ENCODE measurements around the gene SNX8.
A peak's percentile ranks its signal among the peaks of the same experiment; 100 is the strongest.

The SNX8 gene

DNA sequence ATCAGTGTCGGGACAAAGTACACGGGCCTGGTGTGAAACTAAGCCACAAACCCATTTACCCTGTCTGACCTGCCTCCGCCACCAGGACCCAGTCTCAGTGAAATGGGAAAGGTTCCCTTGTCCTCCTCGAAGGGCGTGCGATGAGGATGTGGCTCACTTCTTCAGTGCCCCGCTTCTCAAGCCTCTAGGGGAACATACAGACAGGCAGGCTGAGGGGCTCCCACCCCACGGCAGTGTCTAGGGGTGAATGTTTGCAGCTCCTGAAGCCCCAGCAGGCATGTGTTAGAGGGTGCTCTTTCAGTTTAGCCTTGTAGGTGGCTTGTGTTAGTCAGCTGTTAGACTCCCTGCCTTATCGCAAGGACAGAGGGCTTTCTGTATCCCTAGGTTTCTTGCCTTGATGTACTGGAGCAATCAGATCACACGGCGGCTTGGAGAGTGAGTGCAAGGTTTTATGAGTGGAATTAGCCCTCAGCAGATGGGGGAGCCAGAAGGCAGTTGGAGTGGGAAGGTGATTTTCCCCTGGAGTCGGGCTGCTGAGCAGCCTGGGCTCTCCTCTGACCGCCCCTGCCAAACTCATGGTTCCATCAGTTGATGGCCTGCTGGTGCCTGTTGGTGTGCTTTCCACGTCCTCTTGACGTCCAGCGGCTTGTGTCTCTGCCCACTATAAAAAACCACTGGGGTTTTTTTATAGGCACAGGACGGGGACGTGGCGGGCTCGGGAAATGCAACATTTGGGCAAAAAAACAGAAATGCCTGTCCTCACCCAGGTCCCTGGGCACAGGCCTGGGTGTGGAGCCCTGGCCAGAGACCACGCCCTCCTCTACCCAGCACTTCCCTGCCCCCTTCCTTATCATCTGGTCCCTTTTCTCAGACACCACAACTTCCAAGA is 71.5 kb downstream of the SNX8 start:
- peak; percentile 36 to 55 (median 49) for DNase-seq

DNA sequence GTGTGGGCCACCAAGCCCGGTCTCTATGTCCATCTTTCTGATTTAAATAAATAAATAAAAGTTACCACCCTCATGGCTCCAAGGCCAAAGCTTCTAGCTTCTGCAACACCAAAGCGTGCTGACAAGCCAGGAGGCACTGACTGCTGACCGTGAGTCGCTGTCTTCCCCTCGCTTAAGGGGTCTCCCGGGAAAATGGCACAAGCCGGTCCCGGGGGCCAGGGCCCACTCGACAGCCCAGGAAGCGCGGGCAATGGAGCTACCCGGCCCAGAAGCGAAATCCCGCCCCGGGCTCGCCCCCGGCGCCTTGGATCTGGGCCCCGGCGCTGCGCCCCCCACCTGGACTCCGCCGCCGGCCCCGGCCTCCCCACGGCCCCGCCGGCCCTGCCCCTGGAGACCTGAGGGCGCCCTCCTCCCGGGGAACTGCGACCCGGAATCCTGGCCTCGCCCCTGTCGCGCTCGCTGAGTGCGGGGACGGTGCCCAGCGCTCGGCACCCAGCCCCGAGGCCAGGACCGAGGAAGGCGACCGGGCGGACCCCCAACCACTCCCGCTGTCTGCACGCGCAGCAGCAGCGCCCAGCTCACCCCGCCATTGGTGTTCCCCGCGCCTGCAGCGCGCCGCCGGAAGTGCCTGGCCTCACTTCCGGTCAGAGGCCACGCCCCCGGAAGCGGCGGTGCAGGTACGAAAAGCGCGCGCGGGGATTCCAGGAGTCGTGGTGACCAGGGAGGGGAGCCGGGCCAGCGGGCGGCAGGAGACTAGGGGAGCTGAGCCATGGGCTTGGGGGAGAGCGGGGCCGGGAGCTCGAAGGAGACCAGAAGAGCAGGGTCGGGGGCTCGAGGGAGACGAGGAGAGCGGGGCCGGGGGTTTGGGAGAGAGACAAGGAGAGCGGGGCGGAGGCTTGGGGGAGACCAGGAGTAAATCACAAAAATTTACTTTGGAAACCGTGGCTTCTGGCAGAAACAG is 72.4 kb downstream of the SNX8 start, which contains the start of the genes MRM2 and NUDT1:
Gene MRM2, minus strand, starts transcription at position 626 of the 961 bp plus-strand sequence. Its CDS starts 36 bp downstream, at position 590.
Gene NUDT1, plus strand, starts transcription at position 647 of the 961 bp plus-strand sequence. CDS start 2,349 bp downstream, outside the sequence.
- DNase-seq, result peak; percentile 89 to 94 (median 91)

DNA sequence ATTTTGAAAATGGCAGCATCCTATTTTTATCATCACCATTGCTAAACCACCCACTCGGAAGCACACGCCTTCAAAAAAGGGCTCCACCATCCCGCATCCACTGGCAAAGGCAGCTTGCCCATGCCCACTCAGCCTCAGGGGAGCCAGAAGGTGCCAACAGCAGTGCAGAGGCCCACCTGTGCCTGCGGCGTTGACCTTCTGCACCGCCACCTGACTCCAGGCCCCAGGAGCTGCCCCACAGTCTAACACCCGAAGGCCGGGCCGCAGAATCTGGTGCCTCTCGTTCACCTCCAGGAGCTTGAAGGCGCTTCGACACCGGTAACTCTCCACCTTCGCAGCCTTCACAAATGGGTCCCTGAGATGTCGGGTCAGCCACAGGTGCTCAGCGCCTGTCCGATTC is 75.0 kb downstream of the SNX8 start:
- DNase-seq, result no peak

DNA sequence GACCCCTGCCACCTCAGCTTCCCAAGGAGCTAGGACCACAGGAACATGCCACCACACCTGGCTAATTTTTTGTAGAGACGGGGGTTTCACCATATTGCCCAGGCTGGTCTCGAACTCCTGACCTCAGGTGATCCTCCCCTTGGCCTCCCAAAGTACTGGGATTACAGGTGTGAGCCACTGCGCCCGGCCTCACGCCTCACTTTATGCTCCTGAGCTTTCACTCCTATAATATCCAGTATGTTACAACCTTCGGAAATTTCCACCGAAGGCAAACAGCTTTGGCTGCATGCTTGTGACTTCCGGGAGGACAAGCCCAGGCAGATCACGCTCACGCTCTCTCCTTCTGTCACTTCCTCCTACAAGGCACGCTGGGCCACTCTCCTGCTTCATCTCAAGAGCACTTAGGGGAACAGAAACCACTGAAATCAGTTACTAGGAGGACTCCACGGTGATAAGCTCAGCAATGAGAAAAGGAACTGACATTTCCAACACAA is 77.1 kb downstream of the SNX8 start:
- peak; percentile 91 to 95 (median 93) for DNase-seq

DNA sequence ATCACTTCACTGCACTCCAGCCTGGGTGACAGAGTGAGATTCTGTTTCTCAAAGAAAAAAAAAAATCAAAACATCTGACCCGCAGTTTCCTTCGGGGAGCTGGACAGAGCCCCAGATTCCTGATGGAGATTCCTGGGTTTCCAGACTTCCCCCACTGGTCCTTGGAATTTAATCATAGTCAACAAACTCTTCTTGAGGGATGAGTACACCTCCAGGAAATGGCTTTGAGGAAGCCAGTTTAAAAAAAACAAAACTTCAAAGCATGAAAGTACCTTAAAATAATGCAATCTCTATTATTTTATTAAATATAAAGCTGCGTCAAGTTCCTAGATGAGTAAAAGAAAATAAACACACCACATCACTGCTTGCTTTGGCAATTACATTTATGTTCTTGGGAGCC is 80.3 kb downstream of the SNX8 start:
- DNase-seq, result no peak

DNA sequence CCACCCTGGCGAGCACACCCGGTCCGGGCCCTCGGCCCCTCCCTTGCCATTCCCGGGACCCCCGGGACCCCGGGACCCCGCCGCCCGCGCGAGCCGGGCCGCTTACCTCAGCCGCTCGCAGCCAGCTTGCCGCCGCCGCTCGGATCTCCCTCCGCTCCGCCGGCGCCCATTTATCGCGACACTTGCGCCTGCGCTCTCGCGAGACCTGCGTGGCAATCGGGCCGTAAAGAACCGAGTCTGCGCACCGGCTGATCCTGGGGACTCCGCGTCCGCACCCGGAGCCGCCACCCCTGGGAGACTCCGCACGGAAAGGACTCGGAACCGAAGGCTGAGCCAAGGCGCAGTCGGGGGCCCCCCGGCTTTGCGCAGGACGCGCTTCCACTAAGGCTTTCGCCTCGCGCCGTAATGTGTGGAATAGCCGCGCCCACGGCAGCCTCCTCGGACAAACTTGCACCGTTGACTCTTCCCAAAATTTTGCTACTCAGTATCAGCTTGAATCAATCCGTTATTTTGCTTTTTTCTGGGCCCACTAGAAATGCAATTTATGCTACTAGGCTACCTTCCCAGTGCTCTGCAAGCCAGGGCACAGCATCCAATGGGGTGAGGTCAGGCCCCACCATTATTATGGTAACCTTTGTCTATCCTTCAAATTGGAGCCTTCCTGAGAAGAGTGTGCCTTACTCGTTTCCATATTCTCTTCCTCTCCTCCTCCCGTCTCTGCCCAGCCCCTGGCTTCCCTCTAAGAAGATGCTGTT is 81.3 kb downstream of the SNX8 start, which contains the start of gene MAD1L1:
Gene MAD1L1, minus strand, starts transcription at position 180 of the 755 bp plus-strand sequence. CDS start 2,812 bp downstream, outside the sequence.
- peak; percentile 95 to 97 (median 96) for DNase-seq

DNA sequence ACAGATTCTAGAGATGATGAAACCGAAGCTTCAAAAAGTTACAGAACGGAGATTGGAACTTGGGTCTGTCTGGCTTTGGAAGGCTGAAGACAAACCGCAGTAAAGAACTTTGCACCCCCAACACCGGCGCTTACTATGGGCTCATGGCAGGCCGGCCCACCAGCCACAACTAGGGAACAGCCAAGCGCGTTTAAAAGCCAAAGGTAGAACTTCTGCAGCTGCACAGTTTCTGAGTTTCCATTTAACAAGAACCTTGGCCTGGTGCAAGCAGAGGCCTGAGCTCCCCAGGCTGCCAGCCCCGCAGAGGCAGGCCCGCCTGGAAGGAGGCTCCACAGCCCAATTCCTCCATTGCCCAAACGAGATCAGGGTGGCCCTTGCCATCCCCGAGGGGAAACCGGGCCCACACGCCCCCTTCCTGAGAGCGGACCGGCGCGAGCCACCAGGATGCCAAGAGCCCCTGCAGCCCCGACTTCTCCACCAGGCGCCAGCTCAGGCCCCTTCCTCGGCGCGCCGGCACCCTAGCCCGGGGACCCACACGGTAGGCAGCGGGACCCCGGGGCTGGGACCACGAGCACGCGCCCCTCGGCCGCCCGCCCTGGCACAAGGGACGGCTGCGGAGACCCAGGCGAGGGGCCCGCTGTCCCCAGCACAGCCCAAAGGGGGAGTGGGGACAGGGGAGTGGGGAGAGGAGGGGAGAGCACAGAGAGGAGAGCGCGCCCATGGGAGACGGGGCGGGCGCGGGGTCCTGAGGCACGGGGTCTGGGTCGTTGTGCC is 82.1 kb downstream of the SNX8 start:
- peak; percentile 28 to 53 (median 36) for DNase-seq

DNA sequence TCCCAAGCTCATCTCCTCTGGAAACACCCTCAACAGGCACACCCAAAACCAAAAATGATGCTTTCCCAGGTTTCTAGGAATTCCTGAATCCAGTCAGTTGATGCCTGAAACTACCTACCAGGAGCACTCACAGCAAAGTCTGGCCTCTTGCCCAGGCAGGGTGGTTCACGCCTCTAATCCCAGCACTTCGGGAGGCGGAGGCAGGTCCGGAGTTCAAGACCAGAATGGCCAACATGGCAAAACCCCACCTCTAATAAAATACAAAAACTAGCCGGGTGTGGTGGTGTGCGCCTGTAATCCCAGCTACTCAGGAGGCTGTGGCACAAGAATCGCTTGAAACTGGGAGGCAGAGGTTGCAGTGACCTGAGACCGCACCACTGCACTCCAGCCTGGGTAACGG is 83.4 kb downstream of the SNX8 start:
- no peak for DNase-seq

DNA sequence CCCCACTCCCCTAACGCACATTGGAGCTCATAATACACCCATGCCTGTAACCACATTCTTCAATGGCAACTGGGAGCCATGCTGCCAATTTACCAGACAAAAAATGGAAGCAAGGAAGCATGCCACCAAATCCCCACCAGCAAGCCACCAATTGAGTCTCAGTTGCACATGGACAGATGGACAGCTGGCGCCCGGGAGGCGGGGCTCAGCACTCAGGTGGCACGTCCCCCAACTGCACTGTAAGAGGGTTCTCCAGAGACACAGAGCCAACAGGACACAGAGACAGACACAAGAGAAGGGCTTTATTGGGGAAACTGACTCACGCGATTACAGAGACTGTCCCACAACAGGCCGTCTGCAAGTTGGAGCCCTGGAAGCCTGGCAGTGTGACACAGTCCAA is 84.0 kb downstream of the SNX8 start:
- no peak for DNase-seq

DNA sequence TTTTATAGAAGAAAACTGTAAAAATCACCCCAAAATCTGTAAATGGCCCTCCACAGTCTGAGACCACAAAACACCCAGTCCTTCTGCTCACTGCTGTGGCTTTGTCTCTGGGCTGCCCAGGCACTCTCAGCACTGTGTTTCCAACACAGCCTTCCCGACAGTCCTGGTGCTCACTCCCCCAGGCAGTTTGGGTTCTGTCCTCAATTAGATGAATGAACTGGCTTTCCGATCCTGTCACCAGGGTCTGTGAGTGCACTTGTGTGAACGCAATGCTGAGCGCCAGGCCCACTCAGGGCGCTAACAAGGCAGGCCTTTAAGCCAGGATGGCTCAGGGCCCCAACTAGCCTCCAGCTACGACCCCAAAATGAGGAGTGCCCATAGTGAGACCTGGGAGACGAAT is 84.8 kb downstream of the SNX8 start:
- no peak for DNase-seq

DNA sequence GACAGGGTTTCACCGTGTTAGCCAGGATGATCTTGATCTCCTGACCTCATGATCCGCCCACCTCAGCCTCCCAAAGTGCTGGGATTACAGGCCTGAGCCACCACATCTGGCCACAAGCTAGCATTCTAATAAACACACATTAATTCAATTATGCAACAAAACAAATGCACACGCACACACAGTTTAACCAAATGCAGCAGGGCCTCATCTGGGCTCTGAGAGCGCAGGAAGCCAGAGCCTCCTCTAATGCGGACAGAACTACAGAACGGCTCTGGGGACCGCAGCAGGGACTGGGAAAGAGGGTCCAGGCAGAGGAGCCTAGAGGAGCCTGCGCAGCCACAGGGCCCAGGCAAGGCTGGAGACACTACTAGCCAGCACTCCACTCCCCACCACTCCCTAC is 85.3 kb downstream of the SNX8 start:
- DNase-seq, result no peak

DNA sequence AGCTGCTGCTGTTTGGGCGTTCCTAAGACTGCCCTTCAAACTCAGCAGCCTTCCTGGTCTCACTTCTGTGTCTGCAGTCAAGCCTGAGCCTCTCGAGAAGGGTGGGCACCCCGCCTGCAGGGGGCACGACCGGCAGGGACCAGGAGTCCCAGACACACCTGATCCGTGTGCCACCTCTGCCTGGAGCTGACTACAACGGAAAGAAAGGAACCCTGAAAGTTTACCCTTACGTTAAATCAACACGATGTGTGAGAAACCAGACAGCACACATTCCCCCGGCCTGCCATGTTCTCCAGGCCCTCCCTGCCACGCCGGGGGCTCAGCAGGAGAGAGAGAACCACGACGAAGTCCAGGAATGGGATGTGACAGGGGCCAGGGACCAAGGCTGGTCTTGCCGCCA is 86.5 kb downstream of the SNX8 start:
- no peak for DNase-seq

DNA sequence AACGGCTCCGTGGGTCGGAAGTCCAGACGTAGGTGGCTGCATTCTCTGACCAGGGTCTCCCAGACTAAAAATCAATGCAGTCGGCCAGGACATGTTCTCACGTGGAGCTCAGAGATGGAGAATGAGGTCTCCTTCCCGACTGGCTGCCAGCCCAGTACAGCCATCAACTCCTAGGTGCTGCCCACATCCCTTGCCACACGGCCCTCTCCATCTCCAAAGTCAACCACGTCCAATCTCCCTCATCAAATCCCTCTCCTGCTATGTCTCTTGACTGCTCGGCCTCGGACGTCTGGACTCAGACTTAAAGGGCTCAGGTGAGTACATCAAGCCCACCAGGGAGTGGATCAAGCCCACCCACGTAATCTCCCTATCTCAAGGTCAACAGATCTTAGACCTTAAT is 88.4 kb downstream of the SNX8 start:
- no peak for DNase-seq

DNA sequence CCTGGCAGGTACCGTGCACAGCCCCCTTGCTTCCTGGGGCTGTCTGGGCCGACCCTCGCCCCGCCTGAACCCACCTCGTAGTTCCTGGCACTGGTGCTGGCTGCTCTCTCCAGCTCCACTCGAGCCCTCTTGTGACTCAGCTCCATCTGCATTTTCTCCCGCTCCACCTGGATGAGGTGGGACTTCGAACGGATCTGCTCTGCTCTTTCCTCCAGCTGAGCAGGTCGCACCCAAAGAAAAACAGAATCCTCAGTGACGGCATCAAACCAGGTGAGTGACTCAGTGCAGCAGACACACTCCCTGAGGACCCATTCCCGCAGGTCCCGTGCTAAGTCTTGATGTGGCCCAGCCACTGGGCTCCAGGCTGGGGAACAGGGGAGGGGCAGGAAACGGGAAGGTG is 88.9 kb downstream of the SNX8 start:
- no peak for DNase-seq

DNA sequence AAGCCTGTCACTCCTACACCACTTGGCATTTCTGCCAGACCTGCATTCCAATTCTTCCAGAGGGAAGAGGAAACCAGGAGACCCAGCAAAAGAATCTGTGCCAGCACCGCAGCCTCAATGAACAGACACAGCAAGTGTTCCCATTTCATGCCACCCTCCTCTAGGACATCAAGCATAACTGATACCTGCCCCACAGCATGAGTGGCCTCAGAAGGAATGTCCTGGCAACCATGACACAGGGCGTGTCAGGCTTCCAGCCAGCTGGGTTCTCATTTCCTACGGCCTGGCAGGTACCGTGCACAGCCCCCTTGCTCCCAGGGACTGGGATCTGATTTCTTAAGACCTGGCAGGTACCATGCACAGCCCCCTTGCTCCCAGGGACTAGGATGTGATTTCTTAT is 89.3 kb downstream of the SNX8 start:
- DNase-seq, result no peak

DNA sequence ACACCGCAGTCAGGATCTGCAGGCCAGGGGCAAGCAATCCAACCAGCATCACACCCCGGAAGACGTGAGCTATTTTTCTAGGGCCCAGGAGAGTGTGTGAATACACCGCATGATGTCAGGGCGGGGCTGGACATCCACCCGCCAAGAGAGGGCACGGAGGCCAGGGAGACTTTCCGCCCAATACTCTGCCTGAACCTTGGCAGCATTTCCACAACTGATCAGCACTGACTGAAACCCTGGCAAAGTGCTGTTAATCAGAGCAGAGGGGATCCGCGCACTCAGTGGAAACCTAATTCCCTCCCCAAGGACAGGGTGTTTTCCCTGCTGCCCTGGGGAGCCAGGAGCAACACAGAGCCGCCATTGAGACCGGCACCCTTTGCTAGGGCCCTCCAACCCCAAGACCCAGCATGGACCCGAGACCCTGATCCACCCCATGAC is 89.7 kb downstream of the SNX8 start:
- DNase-seq, result no peak

DNA sequence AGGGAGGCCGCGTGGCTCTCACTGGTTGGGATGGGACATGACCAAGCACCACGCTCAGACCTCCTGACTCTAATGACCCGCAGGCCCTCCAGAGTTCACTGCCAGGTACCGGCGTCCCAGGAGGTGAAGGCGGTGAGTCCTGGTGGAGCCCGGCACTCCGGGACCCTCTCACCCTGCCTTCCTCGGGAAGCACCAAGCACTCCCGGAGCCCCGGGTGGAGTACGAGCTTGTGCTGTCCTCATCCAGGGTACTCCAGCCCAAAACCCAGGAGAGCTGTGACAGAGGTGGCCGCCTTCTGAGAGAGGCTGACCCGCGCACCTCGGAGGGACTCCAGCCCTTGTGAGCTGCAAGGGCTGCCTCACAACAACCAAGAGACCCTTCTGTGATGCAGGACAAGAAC is 90.9 kb downstream of the SNX8 start:
- DNase-seq, result no peak

DNA sequence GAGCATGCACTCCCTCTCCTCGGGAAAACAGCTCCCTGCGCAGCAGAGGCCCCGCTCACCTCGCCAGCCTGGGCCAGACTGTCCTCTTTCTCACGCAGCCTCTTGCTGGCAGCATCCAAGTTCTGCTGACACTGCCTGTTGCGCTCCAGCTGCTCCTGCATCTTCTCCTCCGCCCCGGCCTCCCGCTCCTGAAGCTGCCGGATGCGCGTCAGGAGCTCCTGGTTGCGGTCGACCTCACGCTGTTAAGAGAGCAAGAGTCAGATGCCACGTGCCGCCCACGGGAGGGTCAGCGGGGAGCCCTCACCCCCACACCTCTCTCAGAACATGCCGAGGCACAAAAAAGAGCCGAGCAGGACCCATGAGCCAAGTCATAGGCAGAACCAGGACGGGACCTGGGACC is 91.7 kb downstream of the SNX8 start:
- DNase-seq, result no peak

DNA sequence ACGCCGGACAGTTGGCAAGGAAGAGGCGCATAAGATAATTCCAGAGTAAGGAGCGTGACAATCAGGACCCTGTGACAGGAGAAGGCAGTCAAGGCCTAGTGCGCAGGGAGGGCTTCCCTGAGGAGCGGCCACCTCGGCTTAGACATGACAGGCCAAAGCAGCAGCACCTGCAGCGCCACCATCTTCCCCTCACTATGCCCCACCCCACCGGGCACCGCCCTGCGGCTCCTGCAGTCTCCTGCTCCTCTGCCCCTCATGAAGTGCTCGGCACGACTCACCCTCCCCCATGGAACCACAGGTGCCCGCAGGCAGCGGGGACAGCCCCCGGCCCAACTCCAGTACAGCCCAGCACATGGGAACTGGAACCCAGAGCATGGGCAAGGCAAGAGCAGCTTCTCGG is 93.3 kb downstream of the SNX8 start:
- DNase-seq, result no peak

DNA sequence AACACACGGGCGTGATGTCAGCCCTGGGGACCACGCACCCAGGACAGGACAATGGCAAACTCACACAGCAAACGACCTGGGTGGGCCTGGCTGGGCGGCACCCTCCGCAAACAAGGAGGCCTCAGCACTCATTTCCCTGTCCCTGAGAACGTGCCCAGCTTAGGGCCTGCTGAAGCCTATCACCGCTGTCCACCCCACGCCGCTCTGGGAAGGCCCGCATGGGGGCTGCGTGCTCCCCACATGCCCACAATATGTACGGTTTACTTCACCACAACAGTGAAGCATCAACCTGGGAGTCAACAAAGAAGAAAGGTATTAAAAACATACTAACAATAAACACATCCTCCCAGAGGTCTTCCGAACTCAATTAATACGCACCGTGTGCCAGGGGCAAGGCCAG is 93.7 kb downstream of the SNX8 start:
- no peak for DNase-seq

DNA sequence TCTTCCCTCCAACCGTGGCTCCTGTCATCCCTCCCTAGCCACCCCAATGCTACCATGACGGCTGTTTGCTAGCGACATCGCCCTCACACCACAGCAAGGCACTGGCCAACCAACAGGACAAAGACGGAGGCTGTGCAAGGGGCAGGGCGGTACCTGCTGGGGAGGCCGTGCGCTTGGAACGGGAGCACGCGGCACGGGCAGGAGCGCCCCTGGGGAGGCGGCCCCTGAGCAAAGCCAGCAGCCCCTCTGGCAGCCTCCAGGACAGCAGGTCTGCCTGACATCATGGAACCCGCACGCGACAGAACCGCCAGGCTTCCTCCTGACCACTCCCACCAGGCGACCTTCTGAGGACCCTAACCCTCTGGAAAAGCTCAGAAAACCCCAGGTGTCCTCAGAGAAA is 94.2 kb downstream of the SNX8 start:
- no peak for DNase-seq

DNA sequence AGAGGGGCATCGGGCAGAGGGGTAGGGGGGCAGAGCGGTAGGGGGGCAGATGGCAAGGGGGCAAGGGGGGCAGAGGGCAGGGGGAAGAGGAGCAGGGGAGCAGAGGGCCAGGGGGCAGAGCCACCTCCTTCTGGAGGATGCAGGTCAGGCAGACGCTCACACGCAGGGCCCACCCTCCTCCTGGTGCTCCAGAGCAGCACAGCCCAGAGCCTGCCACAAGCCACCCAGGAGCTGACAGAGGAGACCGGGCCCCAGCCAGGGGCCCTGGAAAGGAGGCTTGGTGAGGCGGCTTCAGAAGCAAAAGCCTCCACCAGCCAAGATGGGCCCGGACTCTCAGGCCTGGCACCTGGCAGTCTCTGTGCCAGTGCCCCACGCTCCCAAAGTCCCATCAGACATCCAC is 94.6 kb downstream of the SNX8 start:
- DNase-seq, result no peak

All from suppressor macrophage treated with lipopolysaccharide for 1 hour (primary cell).